SK-N-MC (cell line): Measurements from ENCODE around the gene DIAPH3.

Source experiments
- EZH2 ChIP-seq: fragments of 200-600 bp; sonication (generic); IDR thresholded peaks from one replicate; pipeline ENCODE4 v1.6.1; 2017; ENCODE audit warnings: antibody characterized with exemption
- POLR2AphosphoS5 ChIP-seq: IDR thresholded peaks from 2 replicates; pipeline ENCODE4 v1.6.1; 2012; ENCODE audit warnings: mild to moderate bottlenecking, low read depth, low read length, borderline replicate concordance

GRCh38 chr13:59677430-59677829, 486.3 kb downstream of the DIAPH3 start:
- no peak for TF ChIP-seq EZH2
- no peak for TF ChIP-seq POLR2AphosphoS5
